ENCODE measurements around the gene ZSCAN5B. TPM values are rescaled to one million over a fixed set of nuclear protein-coding genes. Genes with fewer than 3 reads are reported as not detected.
"Not testable (repeated sequence)": the region's sequence is repeated elsewhere in the genome, so short reads cannot be mapped to it uniquely, and the experiment has no call there.

The ZSCAN5B gene
- total RNA-seq, 2 donors from 2014 or later = 1.9 TPM; not detected in 1

DNA sequence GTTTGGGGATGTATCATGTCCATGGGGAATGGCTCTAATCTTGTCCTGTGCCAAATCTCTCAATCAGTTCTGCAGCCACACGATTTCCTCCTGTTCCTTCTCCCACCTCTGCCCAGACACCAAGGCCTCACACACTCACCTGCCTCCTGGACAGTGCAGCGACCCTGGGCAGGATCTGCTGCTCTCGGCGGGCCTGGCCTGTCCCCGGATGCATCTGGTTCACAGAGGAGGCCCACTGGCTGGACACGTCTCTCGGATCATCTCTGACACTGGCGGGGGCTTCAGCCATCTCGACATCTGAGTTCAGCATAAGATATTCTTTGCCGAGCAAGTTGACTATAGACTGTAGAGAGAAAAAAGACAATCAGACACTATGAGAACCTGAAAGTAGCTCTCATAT lies 5.9 kb downstream of the ZSCAN5B start:
- Histone ChIP-seq H3K9me3 (no peaks in the 10 kb centered on the region), H3K4me1 (replicated peaks) (no peaks in the 10 kb centered on the region), H3K27ac (no peak overlapping the region), H3K4me3 (no peak overlapping the region), H3K36me3 (no peaks in the 10 kb centered on the region), H3K27me3 (replicated peaks; ENCODE audit: insufficient read depth) (no peaks in the 10 kb centered on the region)
- DNase-seq (ENCODE audit: low spot score) = no peak
- 82% methylated on average over 10 of the region's 10 CpGs for WGBS
- no peak for TF ChIP-seq POLR2A (IDR thresholded peaks at IDR 0.05)
- TF ChIP-seq POLR2AphosphoS5 (IDR thresholded peaks at IDR 0.05) = no peak
- TF ChIP-seq, protein P1, sequence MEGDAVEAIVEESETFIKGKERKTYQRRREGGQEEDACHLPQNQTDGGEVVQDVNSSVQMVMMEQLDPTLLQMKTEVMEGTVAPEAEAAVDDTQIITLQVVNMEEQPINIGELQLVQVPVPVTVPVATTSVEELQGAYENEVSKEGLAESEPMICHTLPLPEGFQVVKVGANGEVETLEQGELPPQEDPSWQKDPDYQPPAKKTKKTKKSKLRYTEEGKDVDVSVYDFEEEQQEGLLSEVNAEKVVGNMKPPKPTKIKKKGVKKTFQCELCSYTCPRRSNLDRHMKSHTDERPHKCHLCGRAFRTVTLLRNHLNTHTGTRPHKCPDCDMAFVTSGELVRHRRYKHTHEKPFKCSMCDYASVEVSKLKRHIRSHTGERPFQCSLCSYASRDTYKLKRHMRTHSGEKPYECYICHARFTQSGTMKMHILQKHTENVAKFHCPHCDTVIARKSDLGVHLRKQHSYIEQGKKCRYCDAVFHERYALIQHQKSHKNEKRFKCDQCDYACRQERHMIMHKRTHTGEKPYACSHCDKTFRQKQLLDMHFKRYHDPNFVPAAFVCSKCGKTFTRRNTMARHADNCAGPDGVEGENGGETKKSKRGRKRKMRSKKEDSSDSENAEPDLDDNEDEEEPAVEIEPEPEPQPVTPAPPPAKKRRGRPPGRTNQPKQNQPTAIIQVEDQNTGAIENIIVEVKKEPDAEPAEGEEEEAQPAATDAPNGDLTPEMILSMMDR (IDR thresholded peaks at IDR 0.05) = no peak
- intact Hi-C loops (cut with DNase I) = no loop called here

DNA sequence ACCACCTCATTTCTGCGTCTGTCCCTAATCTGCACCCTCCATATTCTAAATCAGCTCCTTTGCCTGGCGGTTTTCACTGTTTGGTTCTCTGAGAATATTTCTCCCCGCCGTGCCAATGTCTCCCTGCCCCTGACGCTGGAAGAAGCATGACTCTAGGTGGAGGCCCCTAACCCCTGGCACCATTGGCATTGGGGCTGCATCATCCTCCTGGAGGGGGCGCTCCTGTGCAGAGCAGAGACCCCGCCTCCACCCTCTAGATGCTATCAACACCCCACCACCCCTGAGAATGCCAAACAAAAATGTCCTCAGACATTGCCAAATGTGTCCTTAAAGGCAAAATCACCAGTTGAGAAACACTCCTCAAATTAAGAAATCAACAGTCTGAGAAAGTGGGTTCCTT lies 6.5 kb downstream of the ZSCAN5B start:
- Histone ChIP-seq H3K36me3 (no peaks in the 10 kb centered on the region), H3K4me1 (replicated peaks) (no peaks in the 10 kb centered on the region), H3K27me3 (replicated peaks; ENCODE audit: insufficient read depth) (no peaks in the 10 kb centered on the region), H3K27ac (no peak overlapping the region), H3K4me3 (no peak overlapping the region), H3K9me3 (no peaks in the 10 kb centered on the region)
- no peak for TF ChIP-seq POLR2AphosphoS5 (IDR thresholded peaks at IDR 0.05)
- TF ChIP-seq, protein P1 (IDR thresholded peaks at IDR 0.05) = no peak
- TF ChIP-seq POLR2A (IDR thresholded peaks at IDR 0.05) = no peak
- intact Hi-C loops (cut with DNase I) = no loop called here
- DNase-seq (ENCODE audit: low spot score) = no peak
- 75% methylated on average over 7 of the region's 7 CpGs for WGBS

DNA sequence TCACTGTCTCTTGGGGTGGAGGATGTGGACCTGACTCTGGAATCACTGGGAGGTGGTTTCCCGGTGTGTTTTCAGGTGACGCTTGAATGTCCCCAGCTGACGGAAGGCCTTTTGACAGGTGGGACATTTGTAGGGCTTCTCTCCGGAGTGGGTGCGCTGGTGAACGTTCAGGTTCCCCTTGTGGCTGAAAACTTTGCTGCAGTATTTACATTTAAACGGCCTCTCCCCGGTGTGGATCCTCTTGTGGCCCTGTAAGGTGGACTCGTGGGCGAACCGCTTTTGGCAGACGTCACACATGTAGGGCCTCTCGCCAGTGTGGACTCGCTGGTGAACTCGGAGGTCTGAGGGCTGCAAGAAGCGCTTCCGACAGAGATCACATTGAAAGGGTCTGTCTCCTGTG lies 7.8 kb downstream of the ZSCAN5B start:
- no peak for TF ChIP-seq POLR2AphosphoS5 (IDR thresholded peaks at IDR 0.05)
- no peak for TF ChIP-seq POLR2A (IDR thresholded peaks at IDR 0.05)
- TF ChIP-seq, protein P1 (IDR thresholded peaks at IDR 0.05) = no peak
- intact Hi-C loops (cut with DNase I) = no loop called here

DNA sequence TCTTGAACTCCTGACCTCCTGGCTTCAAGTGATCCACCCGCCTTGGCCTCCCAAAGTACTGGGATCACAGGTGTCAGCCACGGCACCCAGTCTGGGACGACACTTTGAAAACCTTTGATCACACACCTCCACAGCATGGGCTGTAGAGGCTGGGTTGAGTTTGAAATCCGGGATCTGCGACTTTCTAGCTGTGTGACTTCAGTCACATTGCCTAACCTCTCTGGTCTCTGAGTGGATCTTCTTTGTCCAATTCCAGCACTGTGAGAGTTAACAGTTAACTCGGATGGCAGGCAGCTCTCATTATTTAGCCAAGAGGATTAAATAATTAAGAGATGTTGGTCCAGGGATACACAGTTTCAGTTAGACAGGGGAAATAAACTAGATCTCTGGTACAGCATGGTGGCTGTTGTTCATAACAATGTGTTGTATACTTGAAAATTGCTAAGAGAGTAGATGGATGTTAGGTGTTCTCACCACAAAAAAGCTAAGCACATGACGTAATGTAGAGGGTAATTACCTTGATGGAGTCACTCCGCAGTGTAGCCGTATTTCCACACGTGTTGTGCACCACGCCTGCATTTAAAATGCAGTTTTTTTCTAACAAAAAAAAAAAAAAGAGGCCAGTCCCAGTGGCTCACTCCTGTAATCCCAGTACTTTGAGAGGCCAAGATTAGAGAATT lies 19.9 kb downstream of the ZSCAN5B start:
- H3K4me3 ChIP-seq = no peak overlapping the region
- whole genome bisulfite sequencing = 56% methylated on average over 11 of the region's 11 CpGs
- H3K4me1 ChIP-seq (replicated peaks) = no peaks in the 10 kb centered on the region
- H3K9me3 ChIP-seq = no peaks in the 10 kb centered on the region
- H3K27ac ChIP-seq = no peak overlapping the region
- H3K27me3 ChIP-seq (replicated peaks; ENCODE audit: insufficient read depth) = peaks cover 3% of the 10 kb centered on the region
- H3K36me3 ChIP-seq = no peaks in the 10 kb centered on the region
- TF ChIP-seq, protein P1 (IDR thresholded peaks at IDR 0.05) = no peak
- no peak for TF ChIP-seq POLR2A (IDR thresholded peaks at IDR 0.05)
- TF ChIP-seq POLR2AphosphoS5 (IDR thresholded peaks at IDR 0.05) = no peak
- intact Hi-C loops (cut with DNase I) = no loop called here
- DNase-seq (ENCODE audit: low spot score) = no peak

More for the DNA sequence above, 7.8 kb downstream of the ZSCAN5B start:
- Histone ChIP-seq H3K4me1 (replicated peaks) (no peaks in the 10 kb centered on the region), H3K27me3 (replicated peaks; ENCODE audit: insufficient read depth) (no peaks in the 10 kb centered on the region), H3K27ac (no peak overlapping the region), H3K4me3 (no peak overlapping the region), H3K9me3 (no peaks in the 10 kb centered on the region), H3K36me3 (no peaks in the 10 kb centered on the region)
- WGBS = 69% methylated on average over 17 of the region's 17 CpGs
- DNase-seq (ENCODE audit: low spot score) = no peak

DNA sequence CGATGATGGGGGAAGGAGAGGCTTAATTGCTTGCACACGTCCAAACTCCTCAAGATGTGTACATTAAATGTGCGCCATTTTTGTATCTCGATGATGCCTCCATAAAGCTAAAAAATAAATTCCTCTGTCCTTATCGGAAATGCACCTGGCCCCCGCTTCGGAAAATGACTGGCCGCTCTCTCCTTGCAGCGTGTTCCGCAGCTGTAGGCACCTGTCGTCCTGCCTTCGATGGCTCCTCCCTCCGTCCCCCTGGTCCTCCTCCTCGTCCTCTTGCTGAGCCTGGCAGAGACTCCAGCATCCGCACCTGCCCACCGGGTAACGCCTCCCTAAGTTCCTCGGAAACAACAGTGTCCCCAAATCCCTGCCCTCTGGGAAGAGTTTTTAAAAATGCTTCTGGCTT lies 20.7 kb downstream of the ZSCAN5B start:
- DNase-seq (ENCODE audit: low spot score) = no peak
- H3K36me3 ChIP-seq = no peaks in the 10 kb centered on the region
- no peak overlapping the region for H3K27ac ChIP-seq
- H3K9me3 ChIP-seq = no peaks in the 10 kb centered on the region
- H3K4me3 ChIP-seq = no peak overlapping the region
- 71% methylated on average over 18 of the region's 18 CpGs for WGBS
- no peaks in the 10 kb centered on the region for H3K4me1 ChIP-seq (replicated peaks)
- intact Hi-C loops (cut with DNase I) = no loop called here
- H3K27me3 ChIP-seq (replicated peaks; ENCODE audit: insufficient read depth) = peaks cover 3% of the 10 kb centered on the region
- TF ChIP-seq POLR2A (IDR thresholded peaks at IDR 0.05) (no peak), POLR2AphosphoS5 (IDR thresholded peaks at IDR 0.05) (no peak)
- TF ChIP-seq, protein P1 (IDR thresholded peaks at IDR 0.05) = no peak

DNA sequence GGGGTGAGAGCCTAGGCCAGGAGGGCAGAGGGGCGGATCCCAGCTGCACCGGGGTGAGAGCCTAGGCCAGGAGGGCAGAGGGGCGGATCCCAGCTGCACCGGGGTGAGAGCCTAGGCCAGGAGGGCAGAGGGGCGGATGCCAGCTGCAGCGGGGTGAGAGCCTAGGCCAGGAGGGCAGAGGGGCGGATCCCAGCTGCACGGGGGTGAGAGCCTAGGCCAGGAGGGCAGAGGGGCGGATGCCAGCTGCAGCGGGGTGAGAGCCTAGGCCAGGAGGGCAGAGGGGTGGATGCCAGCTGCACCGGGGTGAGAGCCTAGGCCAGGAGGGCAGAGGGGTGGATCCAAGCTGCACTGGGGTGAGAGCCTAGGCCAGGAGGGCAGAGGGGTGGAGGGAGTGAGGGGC lies 21.3 kb downstream of the ZSCAN5B start:
- H3K27ac ChIP-seq; H3K36me3 ChIP-seq; H3K4me1 ChIP-seq (replicated peaks); DNase-seq (ENCODE audit: low spot score); H3K9me3 ChIP-seq; intact Hi-C loops (cut with DNase I); H3K27me3 ChIP-seq (replicated peaks; ENCODE audit: insufficient read depth); H3K4me3 ChIP-seq: not testable (repeated sequence)
- WGBS = 69% methylated on average over 10 of the region's 11 CpGs

DNA sequence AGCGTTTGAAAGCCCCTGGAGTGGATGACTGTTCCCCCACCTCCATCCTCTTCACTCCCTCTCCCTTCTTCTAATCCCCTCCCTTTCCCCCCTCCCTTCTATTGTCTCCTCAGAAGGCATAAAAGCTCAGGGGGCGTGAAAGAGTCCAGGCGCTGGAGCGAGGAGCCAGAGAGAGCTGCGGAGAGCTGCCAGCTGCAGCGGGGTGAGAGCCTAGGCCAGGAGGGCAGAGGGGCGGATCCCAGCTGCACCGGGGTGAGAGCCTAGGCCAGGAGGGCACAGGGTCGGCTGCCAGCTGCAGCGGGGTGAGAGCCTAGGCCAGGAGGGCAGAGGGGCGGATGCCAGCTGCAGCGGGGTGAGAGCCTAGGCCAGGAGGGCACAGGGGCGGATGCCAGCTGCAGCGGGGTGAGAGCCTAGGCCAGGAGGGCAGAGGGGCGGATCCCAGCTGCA lies 21.7 kb downstream of the ZSCAN5B start, which contains the start of gene GALP:
Gene GALP, plus strand, starts transcription at position 148 of the 447 bp plus-strand sequence. CDS start 1,101 bp downstream, outside the sequence.
- intact Hi-C loops (cut with DNase I); DNase-seq (ENCODE audit: low spot score); H3K27me3 ChIP-seq (replicated peaks; ENCODE audit: insufficient read depth); H3K4me1 ChIP-seq (replicated peaks); H3K36me3 ChIP-seq; H3K27ac ChIP-seq; H3K4me3 ChIP-seq; H3K9me3 ChIP-seq: not testable (repeated sequence)
- WGBS = 41% methylated on average over 15 of the region's 15 CpGs

All from prostate gland (tissue), 2 donors.